Measurements from ENCODE around the gene BIRC5.

BIRC5 gene

DNA sequence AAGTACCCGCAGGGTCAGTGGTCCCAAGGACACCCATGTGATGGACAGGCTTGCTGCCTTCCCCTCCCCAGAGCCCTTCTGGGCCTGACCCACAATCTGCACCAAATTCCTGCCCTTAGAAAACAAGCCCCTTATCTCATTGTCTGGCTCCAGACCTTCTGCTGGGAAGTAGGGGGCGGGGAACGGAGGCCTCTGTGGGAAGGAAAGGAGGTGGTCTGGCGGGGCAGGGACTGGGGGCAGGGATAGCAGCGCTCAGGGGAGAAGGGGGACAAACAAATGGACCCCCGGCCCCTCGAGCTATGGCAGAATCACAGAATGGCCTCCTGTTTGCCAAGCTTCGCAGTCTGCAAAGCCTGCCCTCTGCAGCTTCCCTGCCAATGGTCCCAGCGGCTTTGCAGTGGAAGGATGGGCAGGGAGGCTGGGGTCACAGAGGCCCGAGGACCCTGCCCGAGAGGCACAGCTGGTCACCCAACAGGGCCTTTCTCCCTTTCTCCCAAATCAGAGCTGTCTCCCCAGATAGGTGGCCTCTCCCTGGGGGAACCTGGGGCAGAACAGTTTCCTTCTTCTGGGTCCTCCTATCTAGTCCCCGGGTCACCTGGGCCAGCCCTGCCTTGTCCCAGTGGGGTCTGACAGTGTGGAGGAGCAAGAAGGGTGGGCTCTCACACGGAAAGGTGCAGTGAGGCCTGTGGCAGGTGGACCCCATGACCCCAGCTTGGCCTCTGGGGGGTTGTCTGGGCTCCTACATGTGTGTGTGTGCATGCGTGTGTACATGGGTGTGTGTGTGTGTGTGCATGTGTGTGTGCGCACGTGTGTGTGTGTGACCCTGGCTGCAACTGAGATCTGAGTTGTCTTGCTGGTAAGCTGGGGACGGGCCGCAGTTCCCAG lies 42.9 kb downstream of the BIRC5 start:
- DNase-seq (ENCODE audit: low spot score), result no peak

DNA sequence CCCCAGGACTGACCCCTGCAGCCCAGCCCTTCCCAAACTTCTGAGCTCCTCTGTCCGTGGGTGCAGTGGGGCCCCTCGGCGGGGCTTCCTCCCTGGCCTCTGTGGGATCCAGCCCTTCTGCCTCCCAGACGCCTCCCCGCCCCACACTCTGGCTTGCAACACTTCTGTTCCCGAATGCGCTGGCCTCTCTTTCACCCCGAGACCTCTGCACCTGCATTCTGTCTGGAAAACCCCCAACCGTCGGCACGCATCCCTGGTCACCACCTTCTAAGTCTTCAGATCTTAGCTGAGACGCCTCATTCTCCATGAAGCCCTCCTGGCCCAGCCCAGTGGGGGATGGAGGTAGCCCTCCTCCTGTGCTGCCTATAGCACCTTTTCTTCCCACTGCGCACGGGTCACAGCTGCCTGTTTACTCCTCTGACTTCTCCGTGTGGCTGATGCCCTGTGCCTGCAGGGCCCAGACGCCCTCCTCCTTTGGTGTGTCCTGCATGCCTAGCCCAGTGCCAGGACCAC lies 43.8 kb downstream of the BIRC5 start:
- DNase-seq (ENCODE audit: low spot score), result no peak

DNA sequence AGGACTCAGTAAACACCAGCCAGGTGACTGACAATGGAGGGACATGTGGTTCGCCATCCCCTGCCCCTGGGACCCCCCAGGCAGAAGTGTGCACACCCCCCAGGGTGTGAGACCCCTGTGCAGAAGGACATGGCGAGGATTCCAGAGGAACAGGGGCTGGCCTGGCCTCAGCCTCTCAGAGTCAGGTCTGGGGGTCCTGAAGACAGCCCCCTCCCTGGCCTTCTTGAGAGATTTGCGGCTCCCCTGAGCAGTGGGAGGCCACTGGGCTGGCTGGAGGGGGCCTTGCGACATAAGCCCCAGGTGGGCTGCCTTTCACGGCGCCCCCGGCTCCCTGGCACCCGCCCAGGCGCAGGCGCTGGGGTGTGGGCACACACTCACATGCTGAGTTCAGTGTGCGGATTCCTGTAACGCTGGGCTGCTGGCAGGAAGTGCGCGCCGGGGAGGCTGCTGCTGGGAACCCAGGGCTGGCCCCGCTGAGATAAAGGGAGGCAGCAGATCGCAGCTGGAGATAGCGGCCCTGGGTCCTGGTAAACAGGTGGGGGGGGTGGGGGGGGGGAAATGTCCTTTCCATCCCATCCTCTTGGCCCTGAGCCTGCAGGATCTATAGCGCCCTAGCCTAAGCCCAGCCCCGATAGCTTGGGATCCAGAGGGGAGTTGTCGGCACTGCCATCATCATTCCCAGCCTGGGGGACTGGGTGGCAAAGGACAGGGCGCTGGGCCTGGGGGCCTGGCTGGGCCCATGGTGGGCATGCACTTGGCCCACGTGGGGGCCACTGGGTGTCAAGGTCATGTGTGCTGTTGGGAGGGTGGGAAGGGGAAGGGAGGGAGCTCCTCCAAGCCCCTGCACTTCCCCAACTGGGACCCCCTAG lies 44.5 kb downstream of the BIRC5 start:
- DNase-seq (ENCODE audit: low spot score), result no peak

DNA sequence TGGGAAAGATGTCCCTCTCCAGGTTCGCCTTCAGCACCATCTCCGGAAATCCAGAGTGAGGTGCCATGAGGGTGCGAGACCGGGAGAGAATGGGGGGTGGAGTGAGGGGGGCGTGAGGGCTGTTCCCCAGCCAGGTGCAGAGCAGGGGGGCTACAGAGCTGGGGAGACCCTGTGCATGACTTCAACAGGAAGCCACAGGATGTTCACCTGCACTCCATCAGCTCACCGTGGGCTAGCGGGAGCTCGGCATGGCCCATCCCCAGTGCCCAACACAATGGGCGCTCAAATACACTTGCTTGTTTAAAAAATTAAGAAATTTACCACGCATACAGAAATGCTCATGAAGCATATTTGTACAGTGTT lies 45.1 kb downstream of the BIRC5 start:
- DNase-seq (ENCODE audit: low spot score), result no peak

DNA sequence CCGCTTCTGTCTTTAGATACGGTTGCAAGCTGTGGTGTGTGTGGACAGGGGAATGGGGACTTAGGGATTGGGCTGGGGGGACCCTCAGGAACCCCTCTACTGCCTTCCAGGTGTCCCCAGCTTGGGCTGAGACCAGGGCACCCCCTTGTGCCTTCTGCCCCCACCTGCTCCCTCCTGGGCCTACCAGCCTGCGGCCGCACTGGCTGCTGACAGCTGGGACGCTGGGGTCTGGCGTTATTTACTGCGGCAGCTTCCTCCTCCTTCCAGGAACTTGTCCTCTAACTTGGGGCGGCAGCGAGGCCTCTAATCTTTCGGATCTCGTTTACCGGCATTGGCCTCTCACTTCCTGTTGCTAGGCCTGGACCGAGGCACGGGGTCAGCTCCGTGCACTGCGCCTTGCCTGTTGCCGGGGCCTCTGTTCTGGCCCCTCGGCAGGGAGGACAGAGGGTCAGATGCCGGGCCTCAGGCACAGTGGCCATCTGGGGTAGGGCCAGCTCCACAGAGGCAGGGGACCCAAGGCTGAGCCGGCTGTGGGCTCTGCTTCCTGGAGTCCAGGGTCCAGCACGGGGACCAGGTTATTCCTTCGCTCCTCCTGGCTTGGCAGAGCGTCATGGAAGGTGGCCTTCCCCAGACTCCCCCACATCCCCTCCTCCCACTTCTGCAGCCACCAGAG lies 49.1 kb downstream of the BIRC5 start:
- no peak for DNase-seq (ENCODE audit: low spot score)

DNA sequence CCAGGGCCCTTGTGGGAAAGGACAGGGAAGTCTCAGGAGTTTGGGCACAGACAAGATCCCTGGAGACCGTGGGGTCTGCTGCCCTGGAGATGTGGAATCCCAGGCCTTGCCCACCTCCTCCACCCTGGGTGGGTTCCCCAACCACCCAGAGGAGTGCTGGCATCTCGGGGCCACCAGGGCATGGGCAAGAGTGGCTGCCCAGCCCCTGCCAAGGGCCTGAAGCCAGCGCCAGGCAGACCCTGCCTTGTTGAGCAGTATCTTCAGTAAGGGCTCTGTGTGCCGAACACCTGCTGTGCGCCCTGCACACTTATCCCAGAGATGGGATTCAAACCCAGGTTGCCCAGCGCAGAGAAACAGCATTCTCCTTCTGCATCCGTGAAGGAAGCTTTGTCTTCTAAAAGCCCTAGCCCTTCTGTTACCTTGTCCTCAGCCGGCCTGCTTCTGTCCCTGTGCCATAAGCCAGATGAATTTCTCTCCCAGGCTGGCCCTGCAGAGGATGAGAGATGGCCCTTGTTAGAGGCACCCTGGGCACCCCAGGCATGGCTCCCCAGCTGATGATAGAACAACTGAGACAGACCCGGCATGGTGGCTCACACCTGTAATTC lies 49.8 kb downstream of the BIRC5 start:
- no peak for DNase-seq (ENCODE audit: low spot score)

DNA sequence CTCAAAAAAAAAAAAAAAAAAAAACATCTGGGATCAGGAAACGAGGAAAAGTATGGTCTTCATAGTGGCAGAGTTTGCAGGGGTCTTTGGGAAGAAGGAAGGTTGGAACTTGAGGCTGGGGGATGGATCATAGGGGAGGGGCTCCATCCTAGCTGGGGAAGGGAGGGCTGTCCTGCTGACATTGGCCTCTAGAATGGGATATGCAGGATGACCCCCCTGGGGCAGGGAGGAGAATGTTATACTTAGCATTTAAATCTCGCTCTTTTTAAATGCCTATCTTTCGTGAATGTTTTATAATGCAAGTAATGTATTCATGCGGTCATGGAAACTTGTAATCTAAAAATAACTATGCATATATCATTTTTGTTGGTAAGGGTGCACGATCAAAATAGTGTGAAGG lies 50.5 kb downstream of the BIRC5 start:
- DNase-seq (ENCODE audit: low spot score), result no peak

DNA sequence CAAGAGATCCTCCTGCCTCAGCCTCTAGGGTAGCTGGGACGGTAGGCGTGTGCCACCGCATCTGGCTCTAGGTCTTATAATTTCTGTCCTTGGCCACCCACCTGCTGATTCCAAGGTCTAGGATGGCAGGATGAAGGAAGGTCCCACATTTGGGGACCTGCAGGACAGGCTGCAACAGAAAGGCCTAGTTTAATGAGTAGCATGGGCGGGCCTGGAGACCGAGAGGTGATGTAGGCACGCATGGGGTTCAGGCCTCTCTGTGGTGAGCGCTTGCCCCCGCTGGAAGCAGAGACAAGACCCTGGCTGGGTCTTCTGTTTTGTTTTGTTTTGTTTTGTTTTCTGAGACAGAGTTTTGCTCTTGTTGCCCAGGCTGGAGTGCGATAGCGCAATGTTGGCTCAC lies 51.1 kb downstream of the BIRC5 start:
- no peak for DNase-seq (ENCODE audit: low spot score)

DNA sequence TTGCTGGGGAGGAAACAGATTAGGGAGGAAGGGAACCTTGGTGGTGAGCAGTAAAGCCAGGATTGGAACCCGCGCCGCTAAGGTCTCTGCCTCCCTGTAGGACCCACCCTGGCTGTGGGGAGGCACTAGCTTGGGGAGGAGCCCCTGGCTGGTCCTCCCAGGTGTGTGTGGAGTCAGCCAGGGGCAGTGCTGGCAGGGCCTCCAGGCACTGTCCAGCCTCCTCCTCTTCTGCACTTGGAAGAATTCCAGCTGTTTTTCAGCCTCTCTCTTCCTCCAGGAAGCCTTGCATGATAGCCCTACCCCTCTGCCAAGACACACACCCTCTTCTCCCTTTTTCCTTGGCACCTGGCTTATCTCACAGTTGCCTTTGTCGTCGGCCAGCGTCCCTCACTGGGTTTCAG lies 52.2 kb downstream of the BIRC5 start:
- DNase-seq (ENCODE audit: low spot score), result no peak

DNA sequence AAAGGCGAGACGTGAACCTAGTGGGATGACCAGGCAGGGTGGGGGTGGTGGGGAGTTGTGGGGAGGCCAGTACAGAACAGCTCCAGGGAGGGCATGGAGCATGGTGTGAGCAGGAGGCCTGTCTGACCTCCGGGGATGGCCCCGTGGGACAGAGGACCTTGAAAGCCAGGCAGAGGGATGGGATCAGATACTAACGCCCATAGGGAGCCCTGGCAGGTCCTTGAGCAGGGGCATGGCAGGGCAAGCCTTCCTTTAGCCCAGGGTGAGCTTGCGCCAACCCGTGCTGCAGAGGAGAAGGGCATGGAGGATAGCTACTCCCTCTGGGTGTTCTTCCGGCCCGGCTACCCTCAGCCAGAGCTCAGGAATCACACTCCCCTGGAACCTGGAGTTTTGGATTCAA lies 52.7 kb downstream of the BIRC5 start:
- DNase-seq (ENCODE audit: low spot score), result no peak

DNA sequence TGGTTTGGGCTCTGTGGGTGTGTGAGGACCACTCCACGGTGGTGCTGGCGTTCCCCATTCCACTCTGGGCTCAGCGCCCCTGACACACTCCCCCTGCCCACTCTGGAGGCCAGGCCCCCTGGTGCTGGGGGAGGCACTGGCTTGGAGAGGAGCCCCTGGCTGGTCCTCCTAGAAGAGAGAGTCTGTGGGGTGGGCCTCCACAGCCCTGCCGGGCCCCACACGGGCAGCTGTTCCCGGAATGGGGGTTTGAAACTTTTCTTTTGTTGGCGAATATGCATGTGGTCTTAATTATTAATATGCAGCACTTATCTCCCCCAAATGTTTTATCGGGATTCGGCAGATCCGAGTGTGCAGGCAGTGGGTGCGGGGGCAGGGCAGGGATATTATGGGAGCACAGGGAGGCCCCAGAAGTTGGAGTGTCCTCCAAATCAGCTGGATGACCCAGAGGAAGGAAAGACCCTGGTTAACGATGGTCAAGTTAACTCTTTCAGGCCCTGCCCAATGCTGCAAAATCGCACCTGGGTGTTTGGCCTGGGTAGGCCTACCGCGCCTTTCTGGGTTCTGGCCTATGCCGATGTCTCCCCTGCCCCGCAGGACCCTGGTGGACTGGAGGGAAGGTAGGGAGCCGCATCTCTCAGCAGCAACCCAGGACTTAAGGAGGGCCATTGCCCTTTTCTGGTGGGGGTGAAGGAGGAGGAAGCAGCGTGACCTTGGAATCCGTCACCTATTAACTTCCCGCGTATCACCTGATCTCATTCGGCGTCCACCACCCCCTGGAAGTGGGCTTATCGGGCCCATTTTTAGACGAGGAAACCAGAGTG lies 53.4 kb downstream of the BIRC5 start:
- no peak for DNase-seq (ENCODE audit: low spot score)

DNA sequence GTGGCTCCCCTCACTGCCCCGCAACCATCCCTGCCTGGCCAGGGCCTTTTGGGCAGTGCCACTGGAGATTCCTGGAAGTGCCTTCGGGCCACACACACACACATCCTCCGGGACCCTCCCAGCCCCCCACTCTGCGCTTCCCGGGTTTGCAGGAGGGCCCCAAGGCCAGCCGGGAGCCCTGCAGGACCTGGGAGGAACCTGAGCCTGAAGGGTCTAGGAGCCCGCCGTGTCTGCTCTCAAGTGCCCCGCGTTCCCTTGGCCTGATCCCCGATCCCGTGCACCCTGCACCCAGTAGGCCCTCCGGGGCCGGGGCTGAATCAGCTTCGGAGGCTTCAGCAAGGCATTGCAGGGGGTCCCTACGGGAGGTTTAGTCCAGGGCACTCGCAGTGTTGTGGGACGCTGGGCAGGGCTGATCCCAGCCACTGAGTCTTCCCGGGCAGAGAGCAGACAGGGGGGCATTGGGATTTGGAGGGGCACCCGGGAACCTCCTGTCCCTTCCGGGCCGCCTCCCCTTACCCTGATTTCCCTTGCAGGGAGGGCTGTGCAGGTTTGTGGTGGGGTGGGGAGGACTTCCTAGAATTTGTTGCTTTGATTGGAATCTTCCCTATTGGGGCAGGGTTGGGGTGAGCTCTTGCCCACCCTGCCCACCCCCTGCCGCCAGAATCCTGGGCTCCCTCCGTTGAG lies 54.3 kb downstream of the BIRC5 start:
- DNase-seq (ENCODE audit: low spot score), result no peak

DNA sequence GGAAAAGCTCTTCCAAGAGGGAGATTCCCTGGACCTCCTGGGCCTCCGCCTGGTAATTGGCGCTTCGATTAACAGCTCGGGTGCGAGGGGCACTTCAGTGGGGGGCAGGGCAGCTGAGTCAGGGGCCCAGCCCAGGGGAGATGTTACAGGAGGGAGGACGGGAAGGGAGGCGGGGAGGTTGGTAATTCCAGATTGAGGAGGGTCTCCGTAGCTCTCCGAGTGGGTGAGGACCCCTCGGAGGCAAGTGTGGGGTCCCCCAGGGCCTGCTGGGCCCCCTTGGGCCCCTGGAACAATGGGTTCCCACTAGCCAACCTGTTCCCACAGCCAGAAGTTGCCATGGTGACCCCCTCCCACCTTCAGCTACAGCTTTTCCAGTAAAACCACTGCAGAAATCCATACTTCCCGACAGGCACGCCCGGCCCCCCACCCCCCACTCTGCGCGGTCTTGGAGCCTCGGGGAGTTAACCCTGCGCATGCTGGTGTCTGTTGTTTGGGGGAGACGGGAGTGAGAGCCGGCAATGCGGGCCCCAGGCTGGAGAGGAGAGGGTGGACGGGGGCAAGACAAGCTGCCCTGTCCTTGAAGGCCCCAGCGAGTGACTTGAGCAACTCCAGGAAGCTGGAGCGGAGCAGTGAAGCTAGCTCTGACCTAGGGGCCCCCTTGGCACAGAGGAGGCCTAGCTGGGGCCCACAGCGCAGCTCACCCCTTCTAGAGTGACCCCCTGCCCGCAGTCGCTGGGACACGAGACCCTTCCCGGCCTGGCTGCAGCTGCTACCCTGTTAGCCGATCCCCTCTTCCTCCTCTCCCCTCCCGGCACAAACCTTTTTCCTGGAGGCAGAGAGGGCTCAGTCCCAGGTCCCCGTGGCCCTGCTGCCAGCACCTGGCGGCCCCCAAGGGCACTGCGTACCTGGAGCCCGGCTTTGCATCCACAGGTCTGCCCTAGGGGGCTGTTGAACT lies 55.2 kb downstream of the BIRC5 start:
- no peak for DNase-seq (ENCODE audit: low spot score)

DNA sequence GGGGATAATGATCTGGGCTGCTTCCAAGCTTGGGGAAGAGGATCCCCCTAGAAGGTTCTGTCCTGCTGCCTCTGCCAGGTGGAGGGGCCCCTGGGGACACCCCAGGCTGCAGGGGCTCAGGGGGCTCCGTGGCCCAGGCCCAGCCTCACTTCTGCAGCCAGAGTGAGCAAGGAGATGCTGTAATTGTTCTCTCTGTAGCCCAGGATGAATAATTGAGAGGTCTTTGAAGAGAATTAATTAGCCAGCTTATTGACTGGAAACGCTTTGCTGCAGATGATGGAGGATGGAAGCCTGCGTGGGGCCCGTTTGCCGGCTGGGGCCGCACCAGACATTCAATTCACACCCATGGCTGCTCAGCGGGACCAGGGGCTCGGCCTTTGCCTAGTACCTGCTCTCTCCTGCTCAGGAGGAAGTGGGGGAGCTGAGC lies 55.9 kb downstream of the BIRC5 start:
- no peak for DNase-seq (ENCODE audit: low spot score)

DNA sequence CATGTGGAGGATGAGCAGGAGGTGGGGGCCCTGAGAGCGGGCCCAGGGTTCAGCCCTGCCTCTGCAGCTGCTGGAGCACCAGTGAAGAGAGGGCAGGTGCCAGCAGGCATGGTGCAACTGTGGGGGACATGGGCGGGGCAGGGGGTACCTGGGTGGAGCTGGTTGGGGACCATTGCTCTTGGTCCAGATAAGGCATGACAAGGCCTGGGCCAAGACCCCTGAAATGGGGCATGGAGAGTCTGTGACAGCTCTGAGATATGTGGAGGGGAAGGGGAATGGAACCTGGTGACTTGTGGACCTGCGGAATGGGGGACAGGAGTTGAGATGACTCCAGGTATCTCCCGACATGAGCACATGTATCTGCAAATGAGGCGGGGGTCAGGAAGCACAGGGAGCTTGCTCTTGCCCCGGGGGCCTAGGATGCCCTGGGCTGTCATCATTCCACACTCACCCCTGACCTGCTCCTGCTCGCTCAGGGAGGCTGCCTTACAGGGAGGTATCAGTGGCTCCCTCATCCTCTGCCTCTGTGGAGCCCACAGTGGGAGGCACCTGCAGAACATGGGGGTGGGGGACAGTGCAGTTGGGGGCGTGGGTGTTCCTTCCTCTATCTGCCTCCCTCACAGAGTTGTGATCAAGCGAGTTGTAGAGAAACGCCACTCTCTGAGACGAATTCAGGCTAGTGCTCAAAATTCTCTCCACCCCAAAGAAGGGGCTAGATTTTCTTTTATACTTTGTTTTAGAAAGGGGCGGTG lies 57.5 kb downstream of the BIRC5 start:
- no peak for DNase-seq (ENCODE audit: low spot score)

DNA sequence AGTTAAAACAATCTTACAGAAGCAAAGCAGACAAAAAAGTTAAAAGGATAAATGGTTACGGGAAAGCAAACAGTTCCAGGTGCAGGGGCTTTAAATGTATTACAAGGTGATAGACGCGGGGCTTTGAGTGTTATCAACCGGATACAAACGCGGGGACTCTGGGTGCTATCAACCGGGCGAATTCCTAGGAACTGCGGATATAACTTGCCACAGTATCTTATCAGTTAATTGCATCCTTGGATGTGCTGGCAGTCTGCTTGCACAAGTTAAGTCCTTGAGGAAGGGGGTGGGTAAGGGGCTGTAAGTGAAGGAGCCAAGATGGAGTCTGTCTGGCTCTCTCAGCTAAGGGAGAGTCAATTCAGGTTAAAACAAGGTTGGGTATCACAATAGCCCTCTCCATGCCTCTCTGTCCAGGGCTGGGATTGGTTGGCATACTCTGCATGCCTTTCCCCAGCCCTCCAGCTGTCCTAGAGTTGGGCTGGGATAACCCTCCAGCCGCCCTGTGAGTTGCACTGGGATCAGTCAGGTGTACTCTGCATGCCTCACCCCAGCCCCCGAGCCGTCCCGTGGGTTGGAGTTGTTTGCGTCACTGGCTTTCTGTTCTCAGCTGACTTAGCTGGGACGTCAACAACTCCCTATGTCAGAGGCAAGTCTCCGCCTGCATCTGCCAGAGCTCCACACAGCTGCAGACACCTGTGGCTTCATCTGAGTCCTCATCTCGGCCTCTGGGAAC lies 58.3 kb downstream of the BIRC5 start:
- DNase-seq (ENCODE audit: low spot score), result no peak

DNA sequence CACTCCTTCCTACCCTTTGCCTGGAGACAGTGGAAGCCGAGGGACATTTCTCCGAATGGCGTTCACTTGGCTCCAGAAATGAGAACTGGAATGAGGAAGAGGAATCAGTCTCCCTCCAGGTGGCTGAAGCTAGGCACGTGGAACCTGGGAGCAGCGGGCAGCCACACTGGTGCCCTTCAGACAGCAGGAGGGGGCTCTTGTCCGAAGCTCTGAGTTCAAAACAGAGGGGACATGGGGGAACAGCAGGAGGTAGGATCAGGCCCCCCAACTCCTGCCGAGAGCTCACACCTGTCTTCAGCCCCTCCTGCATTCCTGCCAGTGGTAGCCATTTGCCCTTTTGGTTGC lies 58.8 kb downstream of the BIRC5 start:
- no peak for DNase-seq (ENCODE audit: low spot score)

DNA sequence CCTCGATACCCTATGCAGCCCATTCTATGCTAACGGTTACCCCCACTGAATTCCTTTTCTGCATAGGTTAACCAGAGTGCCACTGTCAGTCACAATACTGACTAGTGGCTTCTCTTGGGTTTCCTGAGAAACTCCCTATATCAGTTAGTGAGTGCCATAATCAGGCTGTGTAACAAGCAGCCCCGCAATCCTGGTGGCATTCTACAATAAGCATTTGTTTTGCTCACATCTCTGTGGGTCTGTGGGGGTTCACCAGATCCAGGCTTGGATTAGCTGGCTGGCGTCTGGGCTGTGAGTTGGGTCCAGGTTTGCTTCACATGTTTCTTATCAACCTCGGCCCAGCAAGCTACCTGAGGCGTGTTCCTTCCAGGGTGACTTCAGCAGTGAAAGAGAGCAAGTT lies 59.8 kb downstream of the BIRC5 start:
- no peak for DNase-seq (ENCODE audit: low spot score)

Data from COLO829 (cell line).